HG02840 (cell line): ENCODE results near the gene CYB5RL.

Experiments used
- ATAC-seq: cut with Tn5 transposase; IDR thresholded peaks from one replicate; pipeline ENCODE4 v1.9.1; 2021; ENCODE audit warnings: mild to moderate bottlenecking, moderate library complexity, moderate number of reproducible peaks; ENCODE audit not compliant: unreplicated experiment, low FRiP score

The CYB5RL gene

GRCh38 chr1:54163051-54163450, 36.8 kb downstream of the CYB5RL start:
- no peak for ATAC-seq

GRCh38 chr1:54161495-54162168, 38.2 kb downstream of the CYB5RL start:
- ATAC-seq = no peak

- ATAC-seq = no peak
These were observed 39.5 kb downstream of the CYB5RL start for GRCh38 chr1:54160351-54160750.

- no peak for ATAC-seq
These were observed 40.0 kb downstream of the CYB5RL start for GRCh38 chr1:54159733-54160316.

GRCh38 chr1:54158071-54158470, 41.8 kb downstream of the CYB5RL start:
- ATAC-seq = no peak

GRCh38 chr1:54157401-54157800, 42.4 kb downstream of the CYB5RL start:
- no peak for ATAC-seq

- no peak for ATAC-seq
These were observed 42.8 kb downstream of the CYB5RL start for GRCh38 chr1:54156986-54157385.

GRCh38 chr1:54156201-54156600, 43.6 kb downstream of the CYB5RL start:
- no peak for ATAC-seq

- ATAC-seq = no peak
These were observed 46.0 kb downstream of the CYB5RL start for GRCh38 chr1:54153535-54154439.

GRCh38 chr1:54152696-54153095, 47.1 kb downstream of the CYB5RL start, which contains the start of gene CDCP2:
TSS of gene CDCP2 (minus strand) at chr1:54153000. CDS start at chr1:54152922, 78 bp downstream.
- no peak for ATAC-seq

- ATAC-seq = no peak
These were observed 48.8 kb downstream of the CYB5RL start for GRCh38 chr1:54151013-54151412.
